ENCODE results near the gene PKD1L1.

The PKD1L1 gene

DNA sequence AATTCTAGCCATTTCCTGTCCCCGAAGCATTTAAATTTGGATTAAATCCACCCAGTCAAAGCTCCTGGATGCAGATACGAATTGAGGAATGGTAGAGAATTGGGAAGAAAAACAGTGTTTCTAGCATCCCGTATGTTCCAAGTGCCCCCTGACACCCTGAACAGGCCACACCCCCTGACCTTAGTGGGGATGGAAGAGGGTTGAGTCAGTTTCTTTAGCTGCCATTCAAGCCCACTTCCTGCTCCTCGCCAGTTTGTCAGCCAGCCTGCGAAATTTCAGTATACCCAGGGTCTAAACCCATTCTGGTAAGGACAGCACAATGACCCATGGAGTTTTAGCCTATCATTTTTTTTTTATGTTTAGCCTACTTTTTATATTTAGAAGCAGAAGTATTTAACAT lies 101.1 kb downstream of the PKD1L1 start:
- no peaks in the 10 kb centered on the region for H3K36me3 ChIP-seq
- peaks cover 17% of the 10 kb centered on the region for H3K27me3 ChIP-seq
- TF ChIP-seq, protein P1, sequence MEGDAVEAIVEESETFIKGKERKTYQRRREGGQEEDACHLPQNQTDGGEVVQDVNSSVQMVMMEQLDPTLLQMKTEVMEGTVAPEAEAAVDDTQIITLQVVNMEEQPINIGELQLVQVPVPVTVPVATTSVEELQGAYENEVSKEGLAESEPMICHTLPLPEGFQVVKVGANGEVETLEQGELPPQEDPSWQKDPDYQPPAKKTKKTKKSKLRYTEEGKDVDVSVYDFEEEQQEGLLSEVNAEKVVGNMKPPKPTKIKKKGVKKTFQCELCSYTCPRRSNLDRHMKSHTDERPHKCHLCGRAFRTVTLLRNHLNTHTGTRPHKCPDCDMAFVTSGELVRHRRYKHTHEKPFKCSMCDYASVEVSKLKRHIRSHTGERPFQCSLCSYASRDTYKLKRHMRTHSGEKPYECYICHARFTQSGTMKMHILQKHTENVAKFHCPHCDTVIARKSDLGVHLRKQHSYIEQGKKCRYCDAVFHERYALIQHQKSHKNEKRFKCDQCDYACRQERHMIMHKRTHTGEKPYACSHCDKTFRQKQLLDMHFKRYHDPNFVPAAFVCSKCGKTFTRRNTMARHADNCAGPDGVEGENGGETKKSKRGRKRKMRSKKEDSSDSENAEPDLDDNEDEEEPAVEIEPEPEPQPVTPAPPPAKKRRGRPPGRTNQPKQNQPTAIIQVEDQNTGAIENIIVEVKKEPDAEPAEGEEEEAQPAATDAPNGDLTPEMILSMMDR (IDR thresholded peaks at IDR 0.05): no peak
- no peak overlapping the region for H3K4me3 ChIP-seq (ENCODE audit: low read depth in 1 of 2, low read length in 1 of 2)
- H3K4me1 ChIP-seq (ENCODE audit: control insufficient read depth in 1 of 2, insufficient read depth in 1 of 2, low read depth in 1 of 2, low read length in 1 of 2): no peaks in the 10 kb centered on the region
- H3K9me3 ChIP-seq: no peaks in the 10 kb centered on the region
- no peak overlapping the region for H3K27ac ChIP-seq

DNA sequence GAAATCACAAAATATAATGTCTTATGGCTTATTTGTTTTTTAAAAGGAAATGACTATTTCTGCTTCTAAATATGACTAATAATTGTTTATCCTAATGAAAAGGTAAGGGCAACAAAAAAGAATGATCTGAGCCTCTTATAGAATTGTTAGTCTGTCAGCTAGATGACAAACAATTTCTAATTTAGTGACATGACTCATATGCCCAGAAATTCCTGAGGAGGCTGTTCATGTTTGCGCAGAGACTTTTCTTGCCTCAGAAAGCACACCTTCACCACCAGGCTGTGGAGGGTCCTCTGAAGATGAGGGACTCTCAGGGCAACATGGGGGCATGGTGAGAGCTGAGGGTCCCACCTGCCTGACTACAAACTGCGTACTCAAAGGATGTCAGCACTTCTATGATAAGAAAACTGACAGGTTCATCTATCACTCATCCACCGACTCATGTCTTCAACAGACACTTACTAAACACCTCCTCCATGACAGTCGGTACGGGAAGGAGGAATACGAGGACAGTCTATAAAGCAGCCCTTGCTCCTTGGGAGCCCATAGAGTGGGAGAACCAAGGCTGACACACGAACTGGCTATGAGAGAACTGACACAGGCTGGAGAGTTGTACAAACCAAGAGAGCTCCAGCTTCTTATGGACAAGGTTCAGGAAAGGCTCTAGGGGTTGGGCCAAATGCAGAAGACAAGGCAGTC lies 102.0 kb downstream of the PKD1L1 start:
- H3K4me1 ChIP-seq (ENCODE audit: control insufficient read depth in 1 of 2, insufficient read depth in 1 of 2, low read depth in 1 of 2, low read length in 1 of 2): no peaks in the 10 kb centered on the region
- no peak overlapping the region for H3K27ac ChIP-seq
- no peaks in the 10 kb centered on the region for H3K36me3 ChIP-seq
- H3K9me3 ChIP-seq: no peaks in the 10 kb centered on the region
- TF ChIP-seq, protein P1 (IDR thresholded peaks at IDR 0.05): no peak
- H3K4me3 ChIP-seq (ENCODE audit: low read depth in 1 of 2, low read length in 1 of 2): no peak overlapping the region
- peaks cover 23% of the 10 kb centered on the region for H3K27me3 ChIP-seq

DNA sequence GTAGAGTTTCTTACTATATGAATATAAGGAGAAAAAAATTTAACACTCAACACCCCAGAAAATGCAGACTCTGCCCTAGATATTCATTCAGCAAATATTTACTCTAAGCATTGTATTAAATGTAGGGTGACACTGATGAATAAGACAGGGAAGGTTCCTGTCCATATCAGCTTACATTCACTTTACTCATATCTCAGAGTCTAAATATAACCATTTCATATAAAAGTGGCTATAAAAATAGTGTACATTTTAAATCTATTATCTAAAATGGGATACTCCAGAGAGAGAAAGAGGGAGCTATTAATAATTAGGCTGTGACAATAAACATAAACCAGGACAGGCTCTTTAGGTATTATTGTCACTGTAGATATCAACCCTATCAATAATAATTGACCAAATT lies 104.0 kb downstream of the PKD1L1 start:
- Histone ChIP-seq H3K4me1 (ENCODE audit: control insufficient read depth in 1 of 2, insufficient read depth in 1 of 2, low read depth in 1 of 2, low read length in 1 of 2) (no peaks in the 10 kb centered on the region), H3K36me3 (no peaks in the 10 kb centered on the region), H3K27me3 (peaks cover 25% of the 10 kb centered on the region), H3K27ac (no peak overlapping the region), H3K9me3 (no peaks in the 10 kb centered on the region), H3K4me3 (ENCODE audit: low read depth in 1 of 2, low read length in 1 of 2) (no peak overlapping the region)
- TF ChIP-seq, protein P1 (IDR thresholded peaks at IDR 0.05): no peak

DNA sequence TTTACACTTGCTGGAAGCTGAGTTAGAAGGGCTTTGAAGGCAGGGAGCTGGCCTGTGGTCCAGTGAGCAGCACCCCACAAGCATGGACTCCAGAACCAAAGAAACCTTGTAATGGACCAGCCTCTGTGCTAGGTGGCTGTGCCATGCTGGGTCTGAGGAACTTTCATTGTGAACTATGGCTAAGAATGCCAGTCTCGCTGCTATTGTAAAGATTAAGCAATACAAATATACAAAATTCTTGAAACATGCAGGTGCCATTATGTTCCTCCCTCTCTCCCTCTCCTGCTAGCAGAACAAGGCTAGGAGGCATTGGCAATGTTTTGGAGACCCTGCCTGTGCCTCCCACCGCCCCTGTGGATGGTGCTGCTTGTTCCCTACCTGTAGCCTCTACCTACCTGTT lies 105.0 kb downstream of the PKD1L1 start:
- Histone ChIP-seq H3K9me3 (no peaks in the 10 kb centered on the region), H3K27me3 (peaks cover 25% of the 10 kb centered on the region), H3K4me1 (ENCODE audit: control insufficient read depth in 1 of 2, insufficient read depth in 1 of 2, low read depth in 1 of 2, low read length in 1 of 2) (no peaks in the 10 kb centered on the region), H3K36me3 (no peaks in the 10 kb centered on the region), H3K4me3 (ENCODE audit: low read depth in 1 of 2, low read length in 1 of 2) (no peak overlapping the region), H3K27ac (no peak overlapping the region)
- TF ChIP-seq, protein P1 (IDR thresholded peaks at IDR 0.05): no peak

DNA sequence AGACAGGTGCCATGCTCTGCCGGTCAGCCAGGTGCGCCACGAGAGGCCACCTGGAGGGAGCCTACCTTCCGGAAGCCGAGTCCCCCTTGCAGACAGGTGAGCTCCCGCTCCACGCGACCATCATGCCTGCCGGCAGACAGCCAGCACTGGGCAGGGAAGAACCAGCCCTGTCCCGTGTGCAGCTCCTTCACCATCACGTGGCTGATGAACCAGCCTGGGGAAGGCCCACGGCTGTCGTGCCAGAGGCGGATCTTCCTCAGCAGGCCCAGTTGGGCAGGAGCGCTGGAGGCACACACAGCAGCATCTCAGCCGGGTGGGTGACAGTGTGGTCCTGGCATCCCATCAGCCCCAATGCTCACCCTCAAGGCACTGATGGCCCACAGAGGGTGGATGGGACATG lies 108.9 kb downstream of the PKD1L1 start:
- H3K27ac ChIP-seq: no peak overlapping the region
- H3K4me3 ChIP-seq (ENCODE audit: low read depth in 1 of 2, low read length in 1 of 2): no peak overlapping the region
- H3K4me1 ChIP-seq (ENCODE audit: control insufficient read depth in 1 of 2, insufficient read depth in 1 of 2, low read depth in 1 of 2, low read length in 1 of 2): no peaks in the 10 kb centered on the region
- H3K27me3 ChIP-seq: peaks cover 25% of the 10 kb centered on the region
- TF ChIP-seq, protein P1 (IDR thresholded peaks at IDR 0.05): no peak
- H3K9me3 ChIP-seq: no peaks in the 10 kb centered on the region
- no peaks in the 10 kb centered on the region for H3K36me3 ChIP-seq

Data from neutrophil (primary cell).